ENCODE data around the gene BTK. TPM values are rescaled to one million over a fixed set of nuclear protein-coding genes. Genes with fewer than 3 reads are reported as not detected.

The BTK gene
- total RNA-seq, 1 donor from 2014 or later, result not detected

GRCh38 chrX:101417981-101418841 lies 32.2 kb upstream of the BTK start:
- Mint-ChIP-seq H3K9me3 (no peaks in the 10 kb centered on the region), H3K4me3 (peak overlapping the region; percentile 94), H3K4me1 (peaks cover 35% of the 10 kb centered on the region), H3K36me3 (ENCODE audit: low read depth) (peaks cover 9% of the 10 kb centered on the region), H3K27me3 (ENCODE audit: low read depth) (no peaks in the 10 kb centered on the region), H3K27ac (ENCODE audit: unreplicated experiment) (peak overlapping the region; percentile 99)
- no peak for TF ChIP-seq CTCF (conservative IDR thresholded peaks at IDR 0.05)
- peak; percentile 56 for DNase-seq (ENCODE audit: low read depth, low spot score)

GRCh38 chrX:101417190-101417589 lies 31.2 kb upstream of the BTK start:
- no peak for TF ChIP-seq CTCF (conservative IDR thresholded peaks at IDR 0.05)
- H3K4me1 Mint-ChIP-seq, result peaks cover 35% of the 10 kb centered on the region
- H3K36me3 Mint-ChIP-seq (ENCODE audit: low read depth), result peaks cover 14% of the 10 kb centered on the region
- H3K9me3 Mint-ChIP-seq, result peaks cover 3% of the 10 kb centered on the region
- peak overlapping the region; percentile 94 for H3K4me3 Mint-ChIP-seq
- no peak overlapping the region for H3K27ac Mint-ChIP-seq (ENCODE audit: unreplicated experiment)
- no peak for DNase-seq (ENCODE audit: low read depth, low spot score)
- H3K27me3 Mint-ChIP-seq (ENCODE audit: low read depth), result no peaks in the 10 kb centered on the region

GRCh38 chrX:101416691-101417090 lies 30.7 kb upstream of the BTK start:
- H3K27me3 Mint-ChIP-seq (ENCODE audit: low read depth), result no peaks in the 10 kb centered on the region
- H3K36me3 Mint-ChIP-seq (ENCODE audit: low read depth), result peaks cover 14% of the 10 kb centered on the region
- peak overlapping the region; percentile 94 for H3K4me3 Mint-ChIP-seq
- DNase-seq (ENCODE audit: low read depth, low spot score), result no peak
- H3K4me1 Mint-ChIP-seq, result peaks cover 35% of the 10 kb centered on the region
- peaks cover 3% of the 10 kb centered on the region for H3K9me3 Mint-ChIP-seq
- peak overlapping the region; percentile 19 for H3K27ac Mint-ChIP-seq (ENCODE audit: unreplicated experiment)
- no peak for TF ChIP-seq CTCF (conservative IDR thresholded peaks at IDR 0.05)

- Mint-ChIP-seq H3K27ac (ENCODE audit: unreplicated experiment) (no peak overlapping the region), H3K4me3 (peak overlapping the region; percentile 72), H3K9me3 (peaks cover 3% of the 10 kb centered on the region), H3K4me1 (peaks cover 40% of the 10 kb centered on the region), H3K36me3 (ENCODE audit: low read depth) (peaks cover 10% of the 10 kb centered on the region), H3K27me3 (ENCODE audit: low read depth) (no peaks in the 10 kb centered on the region)
- peak; percentile 23 for DNase-seq (ENCODE audit: low read depth, low spot score)
- TF ChIP-seq CTCF (conservative IDR thresholded peaks at IDR 0.05), result peak; percentile 75
Observed at GRCh38 chrX:101415180-101416145, 29.5 kb upstream of the BTK start.

- Mint-ChIP-seq H3K9me3 (peaks cover 3% of the 10 kb centered on the region), H3K27me3 (ENCODE audit: low read depth) (peaks cover 2% of the 10 kb centered on the region), H3K27ac (ENCODE audit: unreplicated experiment) (no peak overlapping the region), H3K4me3 (peak overlapping the region; percentile 35), H3K4me1 (peaks cover 29% of the 10 kb centered on the region), H3K36me3 (ENCODE audit: low read depth) (peaks cover 11% of the 10 kb centered on the region)
- DNase-seq (ENCODE audit: low read depth, low spot score), result no peak
- TF ChIP-seq CTCF (conservative IDR thresholded peaks at IDR 0.05), result no peak
Observed at GRCh38 chrX:101411984-101412383, 26.0 kb upstream of the BTK start.
